Coronary artery (tissue), 2 donors: ENCODE measurements around the gene SLC38A10.
A peak's percentile ranks its signal among the peaks of the same experiment; 100 is the strongest.

Experiments used
- DNase-seq: peaks from one replicate; pipeline ENCODE4 v3.0.0-alpha.2; 2017; ENCODE audit warnings: low spot score
- H3K27ac ChIP-seq, 2 donors: fragments of 200-600 bp; sonication (generic); one replicate each; pipeline ENCODE4 v1.5.1; 2016 to 2019
- H3K4me3 ChIP-seq: fragments of 200-600 bp; sonication (generic); 2 replicates; pipeline ENCODE4 v1.5.1; 2016; ENCODE audit warnings: mild to moderate bottlenecking, moderate library complexity
- CTCF ChIP-seq: fragments of 200-600 bp; sonication (generic); IDR thresholded peaks from one replicate; pipeline ENCODE4 v1.5.1; 2019; ENCODE audit warnings: antibody characterized with exemption

Gene SLC38A10

GRCh38 chr17:81200695-81201580 lies 94.2 kb downstream of the SLC38A10 start:
- peak; percentile 40 for TF ChIP-seq CTCF
- DNase-seq, result no peak
- peak overlapping the region in 1 of 2 donors; percentile 22 for H3K27ac ChIP-seq
- H3K4me3 ChIP-seq, result no peak overlapping the region

- H3K27ac ChIP-seq, result no peak overlapping the region
Measured at GRCh38 chr17:81200201-81200600, 94.9 kb downstream of the SLC38A10 start.

GRCh38 chr17:81199482-81199830 lies 95.7 kb downstream of the SLC38A10 start:
- H3K4me3 ChIP-seq, result no peak overlapping the region
- TF ChIP-seq CTCF, result no peak

More at GRCh38 chr17:81200201-81200600, 94.9 kb downstream of the SLC38A10 start:
- TF ChIP-seq CTCF, result no peak
- DNase-seq, result no peak
- no peak overlapping the region for H3K4me3 ChIP-seq

GRCh38 chr17:81198826-81199481 lies 96.2 kb downstream of the SLC38A10 start:
- TF ChIP-seq CTCF, result no peak
- H3K27ac ChIP-seq, result no peak overlapping the region
- no peak for DNase-seq
- H3K4me3 ChIP-seq, result no peak overlapping the region

More at GRCh38 chr17:81199482-81199830, 95.7 kb downstream of the SLC38A10 start:
- DNase-seq, result no peak
- no peak overlapping the region for H3K27ac ChIP-seq

- no peak for TF ChIP-seq CTCF
- Histone ChIP-seq H3K4me3 (no peak overlapping the region), H3K27ac (no peak overlapping the region)
- DNase-seq, result no peak
Measured at GRCh38 chr17:81197831-81198490, 97.1 kb downstream of the SLC38A10 start.

GRCh38 chr17:81197409-81197795 lies 97.7 kb downstream of the SLC38A10 start:
- no peak for TF ChIP-seq CTCF
- Histone ChIP-seq H3K4me3 (no peak overlapping the region), H3K27ac (no peak overlapping the region)
- no peak for DNase-seq
